Choroid plexus epithelial cell (primary cell): ENCODE results near the gene CDK10.

Source experiments
- DNase-seq: peaks from one replicate; pipeline ENCODE4 v3.0.0-alpha.2; 2010; ENCODE audit warnings: low read depth
- H3K4me3 ChIP-seq: 2 replicates; pipeline ENCODE4 v1.5.1; 2011; ENCODE audit warnings: low read depth, mild to moderate bottlenecking, control low read depth, low read length, moderate library complexity
- TF ChIP-seq, protein P1 (sequence below): conservative IDR thresholded peaks from 2 replicates; pipeline ENCODE4 v1.5.1; 2011; ENCODE audit warnings: low read depth, mild to moderate bottlenecking, control low read depth, inconsistent platforms, low read length, moderate library complexity

CDK10 gene

DNA sequence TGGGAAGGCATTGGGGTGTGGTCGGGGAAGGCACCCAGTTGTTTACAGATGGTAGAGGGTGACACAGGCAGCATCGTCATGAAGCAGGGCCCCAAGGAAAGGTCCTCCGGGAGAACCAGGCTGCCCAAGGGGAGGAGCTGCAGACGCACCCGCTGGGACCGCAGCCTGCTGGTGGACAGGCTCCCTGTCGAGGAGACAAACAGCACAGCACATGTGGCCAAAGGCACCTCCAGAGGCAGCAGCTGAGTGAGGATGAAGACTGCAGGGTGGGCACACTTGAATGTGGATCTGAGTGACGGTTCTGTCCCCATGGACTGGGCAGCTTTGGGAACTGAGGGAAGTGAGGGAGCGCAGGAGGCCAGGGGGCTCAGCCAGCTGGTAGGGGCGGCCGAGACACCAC lies 41.4 kb upstream of the CDK10 start:
- TF ChIP-seq, protein P1, sequence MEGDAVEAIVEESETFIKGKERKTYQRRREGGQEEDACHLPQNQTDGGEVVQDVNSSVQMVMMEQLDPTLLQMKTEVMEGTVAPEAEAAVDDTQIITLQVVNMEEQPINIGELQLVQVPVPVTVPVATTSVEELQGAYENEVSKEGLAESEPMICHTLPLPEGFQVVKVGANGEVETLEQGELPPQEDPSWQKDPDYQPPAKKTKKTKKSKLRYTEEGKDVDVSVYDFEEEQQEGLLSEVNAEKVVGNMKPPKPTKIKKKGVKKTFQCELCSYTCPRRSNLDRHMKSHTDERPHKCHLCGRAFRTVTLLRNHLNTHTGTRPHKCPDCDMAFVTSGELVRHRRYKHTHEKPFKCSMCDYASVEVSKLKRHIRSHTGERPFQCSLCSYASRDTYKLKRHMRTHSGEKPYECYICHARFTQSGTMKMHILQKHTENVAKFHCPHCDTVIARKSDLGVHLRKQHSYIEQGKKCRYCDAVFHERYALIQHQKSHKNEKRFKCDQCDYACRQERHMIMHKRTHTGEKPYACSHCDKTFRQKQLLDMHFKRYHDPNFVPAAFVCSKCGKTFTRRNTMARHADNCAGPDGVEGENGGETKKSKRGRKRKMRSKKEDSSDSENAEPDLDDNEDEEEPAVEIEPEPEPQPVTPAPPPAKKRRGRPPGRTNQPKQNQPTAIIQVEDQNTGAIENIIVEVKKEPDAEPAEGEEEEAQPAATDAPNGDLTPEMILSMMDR: no peak
- no peak for DNase-seq
- H3K4me3 ChIP-seq: no peak overlapping the region

DNA sequence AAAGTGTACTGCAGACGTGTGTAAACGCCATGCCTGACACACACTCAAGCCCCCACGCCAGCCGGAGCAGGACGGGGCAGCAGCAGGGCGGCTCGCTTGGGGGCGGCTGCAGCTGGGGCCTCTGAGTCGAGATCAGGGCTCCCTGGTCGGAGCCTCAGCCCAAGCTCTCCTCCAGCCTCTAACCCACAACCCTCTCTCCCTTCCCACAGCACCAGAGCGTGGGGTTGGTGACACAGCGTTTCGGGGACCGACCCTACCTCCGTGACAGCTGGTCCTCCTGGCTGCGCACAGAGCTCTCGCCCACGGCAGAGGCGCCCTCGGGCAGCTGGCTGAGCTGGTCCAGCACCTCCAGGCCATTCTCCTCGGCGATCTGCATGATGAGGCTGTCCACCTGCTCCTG lies 40.2 kb upstream of the CDK10 start:
- no peak for DNase-seq
- TF ChIP-seq, protein P1: no peak
- H3K4me3 ChIP-seq: no peak overlapping the region

DNA sequence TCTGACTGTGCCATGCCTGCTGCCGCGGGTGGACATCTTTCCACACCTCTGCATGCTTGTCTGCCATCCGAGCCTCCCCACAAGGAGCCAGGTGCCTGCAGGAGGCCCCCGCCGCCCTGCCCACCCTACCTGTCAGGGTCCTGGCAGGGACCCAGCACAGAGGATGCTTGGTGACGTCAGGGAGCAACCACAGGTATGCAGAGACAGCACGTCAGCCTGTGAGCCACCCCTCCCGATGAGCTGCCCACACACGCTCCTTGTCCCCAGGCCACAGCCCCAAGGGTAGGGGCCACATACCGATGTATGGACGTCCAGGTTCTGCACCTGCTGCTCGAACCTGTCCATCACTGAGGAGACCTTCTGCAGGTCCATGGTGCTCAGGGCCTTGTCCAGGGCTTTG lies 39.6 kb upstream of the CDK10 start:
- TF ChIP-seq, protein P1: no peak
- DNase-seq: no peak
- H3K4me3 ChIP-seq: no peak overlapping the region

DNA sequence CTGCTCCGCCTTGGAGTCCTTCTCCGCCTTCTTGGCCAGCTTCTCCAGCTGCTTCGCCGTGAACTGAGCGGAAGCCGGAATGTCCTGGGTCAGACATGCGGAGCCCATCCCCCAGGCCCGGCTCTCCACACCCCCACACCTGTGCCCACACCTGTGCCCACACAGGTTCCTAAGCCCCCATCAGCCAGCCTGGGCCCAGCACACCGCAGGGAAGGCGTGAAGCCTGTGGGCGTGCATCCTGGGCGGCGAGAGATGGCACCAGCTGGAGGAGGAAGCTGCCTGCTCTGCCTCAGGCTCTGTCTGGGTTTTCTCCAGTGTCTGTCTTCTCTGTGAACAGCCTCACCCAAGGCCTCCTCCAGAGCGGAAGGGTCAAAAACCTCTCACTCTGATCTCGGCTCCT lies 34.9 kb upstream of the CDK10 start:
- TF ChIP-seq, protein P1: no peak
- no peak for DNase-seq
- no peak overlapping the region for H3K4me3 ChIP-seq

DNA sequence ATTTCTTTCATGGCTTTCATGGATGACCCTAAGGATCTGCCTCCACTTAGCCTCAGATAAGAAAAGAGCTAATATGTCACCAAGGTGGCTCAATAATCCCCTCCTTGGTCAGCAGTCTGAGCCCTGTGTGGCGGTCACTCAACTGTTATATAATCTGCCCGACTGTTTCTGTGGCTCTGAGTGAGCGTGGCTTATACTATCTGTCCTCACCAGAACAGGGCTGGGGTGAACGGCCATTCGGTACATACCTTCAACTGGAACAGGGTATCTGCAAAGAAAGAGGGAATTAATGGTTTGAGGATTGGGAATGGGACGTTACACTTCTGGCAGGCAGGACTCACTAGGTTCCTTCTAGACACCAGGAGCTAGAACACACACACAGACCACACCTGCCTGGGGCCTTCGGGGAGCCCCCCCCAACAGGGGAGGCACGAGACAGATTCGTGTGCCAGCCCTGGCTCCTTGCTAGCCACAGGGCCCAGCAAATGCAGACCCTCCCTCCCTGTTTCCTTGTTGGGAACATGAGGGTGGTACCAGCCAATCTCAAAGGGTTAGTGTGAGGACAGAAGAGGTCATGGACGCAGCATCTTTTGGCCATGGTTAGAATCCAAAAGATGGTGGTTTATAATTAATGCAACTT lies 32.7 kb upstream of the CDK10 start:
- DNase-seq: no peak
- TF ChIP-seq, protein P1: no peak
- H3K4me3 ChIP-seq: no peak overlapping the region

DNA sequence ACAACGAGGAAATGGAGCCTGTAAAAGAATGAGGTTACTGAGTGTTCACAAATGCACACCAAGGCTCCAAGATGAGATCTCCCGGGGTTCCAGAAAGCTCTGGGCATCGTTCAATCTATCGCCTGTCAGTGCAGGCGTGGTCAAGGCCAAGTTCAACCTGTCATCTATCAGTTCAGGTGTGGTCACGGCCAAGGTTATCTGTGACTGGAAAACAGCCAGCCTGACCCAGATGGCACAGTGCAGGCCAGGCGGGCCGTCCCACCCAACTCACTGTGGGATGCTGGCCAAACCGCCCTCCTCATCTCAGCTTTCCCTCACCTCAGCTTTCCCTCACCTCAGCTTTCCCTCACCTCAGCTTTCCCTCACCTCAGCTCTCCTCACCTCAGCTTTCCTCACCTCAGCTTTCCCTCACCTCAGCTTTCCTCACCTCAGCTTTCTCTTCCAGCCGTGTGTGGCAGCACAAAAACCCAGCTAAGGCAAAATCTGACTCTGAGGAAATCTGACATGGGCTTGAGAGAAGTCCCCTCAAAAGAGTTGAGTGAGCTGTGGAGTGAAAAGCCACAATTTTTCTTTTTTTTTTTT lies 31.3 kb upstream of the CDK10 start:
- no peak overlapping the region for H3K4me3 ChIP-seq
- no peak for DNase-seq
- TF ChIP-seq, protein P1: no peak
